Liver (tissue), 9 donors: Measurements from ENCODE around the gene VWA7. TPM values are rescaled to one million over a fixed set of nuclear protein-coding genes. Genes with fewer than 3 reads are reported as not detected.

ENCODE experiments used
- DNase-seq: peaks from one replicate; pipeline ENCODE4 v3.0.0-alpha.2; 2017; ENCODE audit warnings: low spot score
- H3K27ac ChIP-seq, 2 donors: one replicate each; pipeline ENCODE4 v1.7.0; 2013; ENCODE audit warnings: inconsistent platforms in 2 of 2, low read length in 2 of 2, control low read depth in 1 of 2, low read depth in 1 of 2, mild to moderate bottlenecking in 1 of 2
- H3K27me3 ChIP-seq, 4 donors: one replicate each; pipeline versions ENCODE4 v1.6.1 to v1.7.0; 2013; ENCODE audit warnings: low read length in 3 of 4, inconsistent platforms in 1 of 4, mild to moderate bottlenecking in 1 of 4, moderate library complexity in 1 of 4; ENCODE audit not compliant: control insufficient read depth in 4 of 4, insufficient read depth in 4 of 4
- H3K36me3 ChIP-seq, 4 donors: one replicate each; pipeline versions ENCODE4 v1.6.1 to v1.7.0; 2013; ENCODE audit warnings: low read length in 3 of 4, mild to moderate bottlenecking in 3 of 4, low read depth in 1 of 4, moderate library complexity in 1 of 4; ENCODE audit not compliant: control insufficient read depth in 4 of 4, insufficient read depth in 3 of 4
- H3K4me1 ChIP-seq, 4 donors: one replicate each; pipeline versions ENCODE4 v1.6.1 to v1.7.0; 2013; ENCODE audit warnings: low read length in 3 of 4, mild to moderate bottlenecking in 3 of 4, moderate library complexity in 1 of 4; ENCODE audit not compliant: control insufficient read depth in 4 of 4, insufficient read depth in 4 of 4
- H3K4me3 ChIP-seq, 3 donors: one replicate each; pipeline versions ENCODE4 v1.6.1 to v1.7.0; 2013; ENCODE audit warnings: low read length in 3 of 3, control low read depth in 1 of 3, low read depth in 1 of 3, mild to moderate bottlenecking in 1 of 3
- H3K9ac ChIP-seq, 2 donors: one replicate each; pipeline ENCODE4 v1.7.0; 2013; ENCODE audit warnings: low read length in 2 of 2, mild to moderate bottlenecking in 2 of 2, moderate library complexity in 2 of 2, control low read depth in 1 of 2, low read depth in 1 of 2
- H3K9me3 ChIP-seq, 4 donors: one replicate each; pipeline versions ENCODE4 v1.6.1 to v1.7.0; 2013; ENCODE audit warnings: low read length in 3 of 4; ENCODE audit not compliant: control insufficient read depth in 4 of 4
- EGR1 ChIP-seq, 2 donors: IDR thresholded peaks; 2 replicates each; pipeline ENCODE4 v1.6.1; 2016 to 2018; ENCODE audit warnings: antibody characterized with exemption in 2 of 2, low read depth in 2 of 2
- FOXA1 ChIP-seq: IDR thresholded peaks from 2 replicates; pipeline ENCODE4 v1.6.1; 2016; ENCODE audit warnings: antibody characterized with exemption
- FOXA2 ChIP-seq: IDR thresholded peaks from 2 replicates; pipeline ENCODE4 v1.6.1; 2016; ENCODE audit warnings: antibody characterized with exemption
- GABPA ChIP-seq, 2 donors: IDR thresholded peaks in 1 of 2; conservative IDR thresholded peaks in 1 of 2; 2 replicates each; pipeline ENCODE4 v1.6.1; 2016; ENCODE audit warnings: antibody characterized with exemption in 2 of 2, mild to moderate bottlenecking in 1 of 2, moderate library complexity in 1 of 2
- HNF4A ChIP-seq, 2 donors: conservative IDR thresholded peaks; 2 replicates each; pipeline ENCODE4 v1.6.1; 2016; ENCODE audit warnings: antibody characterized with exemption in 2 of 2, mild to moderate bottlenecking in 2 of 2
- HNF4G ChIP-seq: IDR thresholded peaks from 2 replicates; pipeline ENCODE4 v1.6.1; 2016; ENCODE audit warnings: antibody characterized with exemption
- JUND ChIP-seq, 2 donors: IDR thresholded peaks; 2 replicates each; pipeline ENCODE4 v1.6.1; 2016; ENCODE audit warnings: antibody characterized with exemption in 2 of 2
- NR2F2 ChIP-seq: IDR thresholded peaks from 2 replicates; pipeline ENCODE4 v1.6.1; 2016; ENCODE audit warnings: antibody characterized with exemption
- RAD21 ChIP-seq, 2 donors: IDR thresholded peaks; 2 replicates each; pipeline ENCODE4 v1.6.1; 2016; ENCODE audit warnings: antibody characterized with exemption in 2 of 2, mild to moderate bottlenecking in 2 of 2
- RXRA ChIP-seq, 2 donors: IDR thresholded peaks; 2 replicates each; pipeline ENCODE4 v1.6.1; 2017 to 2018; ENCODE audit warnings: antibody characterized with exemption in 2 of 2, mild to moderate bottlenecking in 1 of 2
- SP1 ChIP-seq: IDR thresholded peaks from 2 replicates; pipeline ENCODE4 v1.6.1; 2018; ENCODE audit warnings: antibody characterized with exemption, mild to moderate bottlenecking
- TAF1 ChIP-seq: conservative IDR thresholded peaks from 2 replicates; pipeline ENCODE4 v1.6.1; 2016; ENCODE audit warnings: antibody characterized with exemption, mild to moderate bottlenecking
- YY1 ChIP-seq: IDR thresholded peaks from 2 replicates; pipeline ENCODE4 v1.6.1; 2016; ENCODE audit warnings: antibody characterized with exemption, mild to moderate bottlenecking
- WGBS: extraction: QIAGEN DNeasy Blood & Tissue Kit; methylation state at CpG from one replicate; pipeline ENCODE4 v1.1.7; 2013; 5-methylcytosine and 5-hydroxymethylcytosine counted together
- polyA plus RNA-seq, 2 donors: library from polyadenylated mRNA; stranded (reverse) in 1 of 2; unstranded in 1 of 2; fragments of 200-250 nt in 1 of 2; fragments of >200 nt in 1 of 2; fragmentation: Nextera tagmentation in 1 of 2; extraction: Ambion mirVana in 1 of 2; gene quantifications; one replicate each; pipeline versions ENCODE4 v1.2.1 to v1.2.3, GENCODE V29; 2013 to 2015
- total RNA-seq, 2 donors: library from RNA; depleted of rRNA; stranded (reverse); fragments of >200 nt; gene quantifications; one replicate each; pipeline ENCODE4 v1.2.3, GENCODE V29; 2014
- TF ChIP-seq, protein P1 (sequence below): IDR thresholded peaks from 2 replicates; pipeline ENCODE4 v1.6.1; 2016; ENCODE audit warnings: antibody characterized with exemption
- TF ChIP-seq, protein P2 (sequence below): fragments of 150-350 bp; IDR thresholded peaks from 2 replicates; pipeline ENCODE4 v1.5.1; 2017; ENCODE audit warnings: improper control_type of control experiment, low read depth, low read length; ENCODE audit not compliant: missing input control
- TF ChIP-seq, protein P3 (sequence below): IDR thresholded peaks from 2 replicates; pipeline ENCODE4 v1.6.1; 2016; ENCODE audit warnings: antibody characterized with exemption, mild to moderate bottlenecking
- TF ChIP-seq, protein P4 (sequence below): IDR thresholded peaks from 2 replicates; pipeline ENCODE4 v1.6.1; 2016; ENCODE audit warnings: antibody characterized with exemption
- TF ChIP-seq, protein P5 (sequence below): IDR thresholded peaks from 2 replicates; pipeline ENCODE4 v1.6.1; 2016; ENCODE audit warnings: antibody characterized with exemption
- donor health status: healthy.
- donor health status: healthy.
- donor health status: healthy.
- donor health status: healthy.
- donor health status: healthy.

VWA7 gene
- total and polyA plus RNA-seq, 4 donors, result 0.17 to 2.0 (median 0.92) TPM

DNA sequence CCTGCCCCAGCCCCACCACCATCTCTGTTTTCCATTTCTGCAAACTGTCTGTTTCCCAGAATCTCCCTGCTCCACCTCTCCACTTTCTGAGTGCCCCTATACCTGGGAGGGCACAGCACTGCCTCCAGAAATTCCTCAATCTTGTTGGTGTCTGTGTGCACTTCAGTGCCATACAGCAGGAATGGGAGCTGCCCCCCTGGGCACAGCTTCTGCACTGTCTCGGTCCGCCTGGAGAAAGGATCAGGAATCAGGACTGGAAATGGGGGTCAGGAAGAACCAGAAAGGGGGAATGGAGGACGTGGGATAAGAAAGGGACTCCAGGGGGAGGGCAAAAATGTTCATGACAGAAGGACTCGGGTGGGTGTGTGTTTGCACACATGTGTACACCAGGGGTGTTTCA, 43.4 kb downstream of the VWA7 start (continued):
- TF ChIP-seq SP1 (no peak), RXRA (IDR thresholded peaks at IDR 0.05) (no peak), GABPA (IDR thresholded peaks at IDR 0.05 in 1 of 2, conservative IDR thresholded peaks at IDR 0.05 in 1 of 2) (no peak), HNF4A (conservative IDR thresholded peaks at IDR 0.05) (no peak), HNF4G (no peak)

DNA sequence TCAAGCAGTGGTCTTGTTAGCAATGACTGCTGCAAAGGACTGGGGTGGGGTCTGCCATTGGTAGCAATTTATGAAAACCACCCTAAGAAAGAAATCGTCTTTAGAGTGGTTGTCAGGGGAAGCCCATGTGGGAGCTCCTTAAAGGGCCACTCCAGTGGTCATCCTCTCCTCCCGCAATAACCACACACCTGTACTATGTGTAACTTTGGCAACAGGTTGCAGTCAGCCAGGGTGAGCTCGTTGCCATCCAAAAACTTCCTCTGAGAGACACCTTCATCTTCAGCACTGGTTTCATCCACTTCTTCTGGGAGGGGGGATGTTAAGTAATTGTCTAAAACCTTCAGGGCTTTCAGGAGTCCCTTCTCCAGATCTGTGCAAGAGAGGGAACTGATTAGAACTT, 45.1 kb downstream of the VWA7 start:
- peaks cover 8 to 25% (median 20%) of the 10 kb centered on the region in 4 donors for H3K36me3 ChIP-seq
- TF ChIP-seq, protein P1, sequence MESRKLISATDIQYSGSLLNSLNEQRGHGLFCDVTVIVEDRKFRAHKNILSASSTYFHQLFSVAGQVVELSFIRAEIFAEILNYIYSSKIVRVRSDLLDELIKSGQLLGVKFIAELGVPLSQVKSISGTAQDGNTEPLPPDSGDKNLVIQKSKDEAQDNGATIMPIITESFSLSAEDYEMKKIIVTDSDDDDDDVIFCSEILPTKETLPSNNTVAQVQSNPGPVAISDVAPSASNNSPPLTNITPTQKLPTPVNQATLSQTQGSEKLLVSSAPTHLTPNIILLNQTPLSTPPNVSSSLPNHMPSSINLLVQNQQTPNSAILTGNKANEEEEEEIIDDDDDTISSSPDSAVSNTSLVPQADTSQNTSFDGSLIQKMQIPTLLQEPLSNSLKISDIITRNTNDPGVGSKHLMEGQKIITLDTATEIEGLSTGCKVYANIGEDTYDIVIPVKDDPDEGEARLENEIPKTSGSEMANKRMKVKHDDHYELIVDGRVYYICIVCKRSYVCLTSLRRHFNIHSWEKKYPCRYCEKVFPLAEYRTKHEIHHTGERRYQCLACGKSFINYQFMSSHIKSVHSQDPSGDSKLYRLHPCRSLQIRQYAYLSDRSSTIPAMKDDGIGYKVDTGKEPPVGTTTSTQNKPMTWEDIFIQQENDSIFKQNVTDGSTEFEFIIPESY, result no peak
- TF ChIP-seq, protein P2, sequence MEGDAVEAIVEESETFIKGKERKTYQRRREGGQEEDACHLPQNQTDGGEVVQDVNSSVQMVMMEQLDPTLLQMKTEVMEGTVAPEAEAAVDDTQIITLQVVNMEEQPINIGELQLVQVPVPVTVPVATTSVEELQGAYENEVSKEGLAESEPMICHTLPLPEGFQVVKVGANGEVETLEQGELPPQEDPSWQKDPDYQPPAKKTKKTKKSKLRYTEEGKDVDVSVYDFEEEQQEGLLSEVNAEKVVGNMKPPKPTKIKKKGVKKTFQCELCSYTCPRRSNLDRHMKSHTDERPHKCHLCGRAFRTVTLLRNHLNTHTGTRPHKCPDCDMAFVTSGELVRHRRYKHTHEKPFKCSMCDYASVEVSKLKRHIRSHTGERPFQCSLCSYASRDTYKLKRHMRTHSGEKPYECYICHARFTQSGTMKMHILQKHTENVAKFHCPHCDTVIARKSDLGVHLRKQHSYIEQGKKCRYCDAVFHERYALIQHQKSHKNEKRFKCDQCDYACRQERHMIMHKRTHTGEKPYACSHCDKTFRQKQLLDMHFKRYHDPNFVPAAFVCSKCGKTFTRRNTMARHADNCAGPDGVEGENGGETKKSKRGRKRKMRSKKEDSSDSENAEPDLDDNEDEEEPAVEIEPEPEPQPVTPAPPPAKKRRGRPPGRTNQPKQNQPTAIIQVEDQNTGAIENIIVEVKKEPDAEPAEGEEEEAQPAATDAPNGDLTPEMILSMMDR, result no peak
- TF ChIP-seq HNF4G (no peak), NR2F2 (no peak)

DNA sequence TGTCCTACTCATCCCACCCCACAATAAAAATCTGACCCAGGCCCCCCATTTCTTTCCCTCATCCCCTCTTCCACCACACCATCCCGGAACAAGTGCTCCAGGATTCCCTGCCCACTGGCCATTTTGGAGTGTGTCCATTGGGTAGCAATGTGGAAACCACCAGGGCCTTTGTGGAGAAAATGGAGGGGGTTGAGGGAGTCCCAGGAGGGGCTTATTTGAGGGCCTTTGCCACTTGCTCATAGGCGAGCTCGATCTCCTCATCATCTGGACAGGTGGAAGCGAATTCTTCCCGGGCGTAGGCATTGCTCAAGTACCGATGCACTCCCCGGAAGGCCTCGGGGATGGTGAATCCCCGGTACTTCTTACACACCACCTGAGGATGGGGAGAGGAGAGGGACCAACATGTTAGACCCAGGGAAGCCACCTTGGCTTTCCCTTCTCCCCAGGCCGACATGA, 46.5 kb downstream of the VWA7 start:
- DNase-seq, result no peak
- H3K36me3 ChIP-seq, result peaks cover 8 to 33% (median 20%) of the 10 kb centered on the region in 4 donors
- no peaks in the 10 kb centered on the region for H3K27me3 ChIP-seq
- WGBS, result 94% methylated on average over 11 of the region's 11 CpGs
- H3K9ac ChIP-seq, result no peak overlapping the region
- H3K9me3 ChIP-seq, result no peaks in the 10 kb centered on the region
- H3K4me1 ChIP-seq, result peaks cover 7 to 39% (median 21%) of the 10 kb centered on the region in 4 donors
- no peak overlapping the region for H3K4me3 ChIP-seq
- TF ChIP-seq, protein P3, sequence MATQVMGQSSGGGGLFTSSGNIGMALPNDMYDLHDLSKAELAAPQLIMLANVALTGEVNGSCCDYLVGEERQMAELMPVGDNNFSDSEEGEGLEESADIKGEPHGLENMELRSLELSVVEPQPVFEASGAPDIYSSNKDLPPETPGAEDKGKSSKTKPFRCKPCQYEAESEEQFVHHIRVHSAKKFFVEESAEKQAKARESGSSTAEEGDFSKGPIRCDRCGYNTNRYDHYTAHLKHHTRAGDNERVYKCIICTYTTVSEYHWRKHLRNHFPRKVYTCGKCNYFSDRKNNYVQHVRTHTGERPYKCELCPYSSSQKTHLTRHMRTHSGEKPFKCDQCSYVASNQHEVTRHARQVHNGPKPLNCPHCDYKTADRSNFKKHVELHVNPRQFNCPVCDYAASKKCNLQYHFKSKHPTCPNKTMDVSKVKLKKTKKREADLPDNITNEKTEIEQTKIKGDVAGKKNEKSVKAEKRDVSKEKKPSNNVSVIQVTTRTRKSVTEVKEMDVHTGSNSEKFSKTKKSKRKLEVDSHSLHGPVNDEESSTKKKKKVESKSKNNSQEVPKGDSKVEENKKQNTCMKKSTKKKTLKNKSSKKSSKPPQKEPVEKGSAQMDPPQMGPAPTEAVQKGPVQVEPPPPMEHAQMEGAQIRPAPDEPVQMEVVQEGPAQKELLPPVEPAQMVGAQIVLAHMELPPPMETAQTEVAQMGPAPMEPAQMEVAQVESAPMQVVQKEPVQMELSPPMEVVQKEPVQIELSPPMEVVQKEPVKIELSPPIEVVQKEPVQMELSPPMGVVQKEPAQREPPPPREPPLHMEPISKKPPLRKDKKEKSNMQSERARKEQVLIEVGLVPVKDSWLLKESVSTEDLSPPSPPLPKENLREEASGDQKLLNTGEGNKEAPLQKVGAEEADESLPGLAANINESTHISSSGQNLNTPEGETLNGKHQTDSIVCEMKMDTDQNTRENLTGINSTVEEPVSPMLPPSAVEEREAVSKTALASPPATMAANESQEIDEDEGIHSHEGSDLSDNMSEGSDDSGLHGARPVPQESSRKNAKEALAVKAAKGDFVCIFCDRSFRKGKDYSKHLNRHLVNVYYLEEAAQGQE, result no peak
- TF ChIP-seq, protein P1, result no peak
- TF ChIP-seq HNF4G (no peak), FOXA2 (no peak), EGR1 (IDR thresholded peaks at IDR 0.05; ENCODE audit: low read depth in 2 of 2) (no peak), RAD21 (IDR thresholded peaks at IDR 0.05) (no peak), YY1 (no peak), RXRA (IDR thresholded peaks at IDR 0.05) (no peak), SP1 (no peak), NR2F2 (no peak), GABPA (IDR thresholded peaks at IDR 0.05 in 1 of 2, conservative IDR thresholded peaks at IDR 0.05 in 1 of 2) (no peak), JUND (IDR thresholded peaks at IDR 0.05) (no peak), HNF4A (conservative IDR thresholded peaks at IDR 0.05) (no peak), TAF1 (no peak), FOXA1 (no peak)
- TF ChIP-seq, protein P2, result no peak
- TF ChIP-seq, protein P4, sequence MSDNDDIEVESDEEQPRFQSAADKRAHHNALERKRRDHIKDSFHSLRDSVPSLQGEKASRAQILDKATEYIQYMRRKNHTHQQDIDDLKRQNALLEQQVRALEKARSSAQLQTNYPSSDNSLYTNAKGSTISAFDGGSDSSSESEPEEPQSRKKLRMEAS, result no peak
- TF ChIP-seq, protein P5, sequence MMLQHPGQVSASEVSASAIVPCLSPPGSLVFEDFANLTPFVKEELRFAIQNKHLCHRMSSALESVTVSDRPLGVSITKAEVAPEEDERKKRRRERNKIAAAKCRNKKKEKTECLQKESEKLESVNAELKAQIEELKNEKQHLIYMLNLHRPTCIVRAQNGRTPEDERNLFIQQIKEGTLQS, result no peak
- H3K27ac ChIP-seq, result peak overlapping the region; percentile 91 to 92

More for the DNA sequence above, 45.1 kb downstream of the VWA7 start:
- no peak overlapping the region for H3K9ac ChIP-seq
- H3K27me3 ChIP-seq, result no peaks in the 10 kb centered on the region
- no peak overlapping the region for H3K27ac ChIP-seq
- H3K4me3 ChIP-seq, result no peak overlapping the region
- WGBS, result 73% methylated on average over 3 of the region's 3 CpGs
- no peaks in the 10 kb centered on the region for H3K9me3 ChIP-seq
- no peak for DNase-seq
- H3K4me1 ChIP-seq, result peaks cover 9 to 46% (median 30%) of the 10 kb centered on the region in 4 donors
